CD4-positive, alpha-beta T cell treated with Interleukin-4 for 4 hours (primary cell): Measurements from ENCODE around the gene EHBP1.
"Not testable (repeated sequence)": the region's sequence is repeated elsewhere in the genome, so short reads cannot be mapped to it uniquely, and the experiment has no call there.

Experiments used
- DNase-seq: peaks from one replicate; pipeline ENCODE4 v3.0.0-alpha.2; 2020

EHBP1 gene

DNA sequence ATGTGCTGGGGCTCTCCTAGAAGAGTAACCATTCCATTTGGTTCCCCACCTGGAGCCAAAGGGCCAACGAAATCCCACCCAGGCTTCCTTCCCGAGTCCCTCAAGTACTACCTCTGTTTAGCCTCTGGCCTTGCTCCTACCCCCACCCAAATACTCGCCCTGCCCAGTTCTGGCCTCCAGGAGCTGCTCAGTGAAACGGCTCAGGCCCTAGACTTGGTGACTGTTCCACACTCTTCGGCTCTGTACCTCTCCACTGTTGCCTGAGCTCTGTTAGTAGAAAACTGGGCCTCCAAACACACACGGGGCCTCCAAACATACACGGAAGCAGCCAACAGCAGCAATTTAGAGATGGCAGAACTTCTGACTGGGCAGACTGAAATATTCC lies 349.3 kb downstream of the EHBP1 start:
- DNase-seq, result no peak

DNA sequence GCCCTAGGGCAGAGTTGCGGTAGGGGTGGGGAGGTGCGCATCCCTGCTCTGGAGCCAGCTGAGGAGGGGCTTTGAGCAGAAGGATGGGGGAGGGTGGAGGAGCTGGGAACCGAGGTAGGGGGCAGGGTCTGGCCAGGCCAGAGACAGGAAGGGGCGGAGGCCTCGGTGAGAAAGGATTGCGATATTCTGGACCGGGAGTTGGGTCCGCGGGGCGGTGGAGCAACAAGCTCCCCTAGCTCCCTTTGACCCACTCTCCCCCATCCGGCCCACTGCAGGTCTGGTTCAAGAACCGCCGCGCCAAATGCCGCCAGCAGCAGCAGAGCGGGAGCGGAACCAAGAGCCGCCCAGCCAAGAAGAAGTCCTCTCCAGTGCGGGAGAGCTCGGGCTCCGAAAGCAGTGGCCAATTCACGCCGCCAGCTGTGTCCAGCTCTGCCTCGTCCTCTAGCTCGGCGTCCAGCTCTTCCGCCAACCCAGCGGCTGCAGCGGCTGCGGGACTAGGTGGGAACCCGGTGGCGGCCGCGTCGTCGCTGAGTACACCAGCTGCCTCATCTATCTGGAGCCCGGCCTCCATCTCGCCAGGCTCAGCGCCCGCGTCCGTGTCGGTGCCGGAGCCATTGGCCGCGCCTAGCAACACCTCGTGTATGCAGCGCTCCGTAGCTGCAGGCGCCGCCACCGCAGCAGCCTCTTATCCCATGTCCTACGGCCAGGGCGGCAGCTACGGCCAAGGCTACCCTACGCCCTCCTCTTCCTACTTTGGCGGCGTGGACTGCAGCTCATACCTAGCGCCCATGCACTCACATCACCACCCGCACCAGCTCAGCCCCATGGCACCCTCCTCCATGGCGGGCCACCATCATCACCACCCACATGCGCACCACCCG lies 350.0 kb downstream of the EHBP1 start:
- DNase-seq, result no peak

DNA sequence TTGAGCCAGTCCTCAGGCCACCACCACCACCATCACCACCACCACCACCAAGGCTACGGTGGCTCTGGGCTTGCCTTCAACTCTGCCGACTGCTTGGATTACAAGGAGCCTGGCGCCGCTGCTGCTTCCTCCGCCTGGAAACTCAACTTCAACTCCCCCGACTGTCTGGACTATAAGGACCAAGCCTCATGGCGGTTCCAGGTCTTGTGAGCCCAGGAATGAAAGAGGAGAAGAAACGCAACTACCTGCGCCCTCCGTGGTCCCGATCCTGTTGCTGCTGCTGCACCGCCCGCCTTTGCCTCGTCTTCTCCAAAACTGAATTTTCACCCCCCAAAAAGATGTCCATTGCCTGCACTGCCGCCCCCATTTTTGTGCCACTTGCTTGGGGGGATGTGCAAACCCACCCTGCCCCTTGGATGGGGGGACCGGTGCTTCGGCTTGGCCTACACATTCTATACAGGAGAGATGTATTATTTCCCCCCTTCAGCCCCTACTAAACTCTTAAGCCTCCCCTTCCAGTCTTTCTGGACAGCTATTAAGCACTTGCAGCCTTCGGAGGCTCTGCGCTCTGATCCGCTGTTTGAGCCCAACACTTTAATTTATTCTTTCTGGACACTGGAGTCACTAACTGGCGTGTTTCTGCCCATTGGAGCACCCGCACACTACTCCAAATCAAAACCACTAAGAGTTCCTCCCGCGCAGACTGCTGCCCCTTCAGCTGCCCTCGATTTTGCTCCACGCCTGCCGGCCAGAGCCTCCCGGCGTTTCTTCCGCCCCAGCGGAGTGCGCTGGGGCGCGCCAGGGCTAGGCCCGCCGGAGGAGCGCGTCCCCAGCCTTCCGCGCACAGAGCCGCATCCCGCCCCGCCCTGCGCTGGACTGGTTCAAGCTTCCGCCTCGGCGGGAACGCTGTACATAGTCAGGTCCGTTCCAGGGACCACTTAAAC lies 350.9 kb downstream of the EHBP1 start:
- DNase-seq, result no peak

DNA sequence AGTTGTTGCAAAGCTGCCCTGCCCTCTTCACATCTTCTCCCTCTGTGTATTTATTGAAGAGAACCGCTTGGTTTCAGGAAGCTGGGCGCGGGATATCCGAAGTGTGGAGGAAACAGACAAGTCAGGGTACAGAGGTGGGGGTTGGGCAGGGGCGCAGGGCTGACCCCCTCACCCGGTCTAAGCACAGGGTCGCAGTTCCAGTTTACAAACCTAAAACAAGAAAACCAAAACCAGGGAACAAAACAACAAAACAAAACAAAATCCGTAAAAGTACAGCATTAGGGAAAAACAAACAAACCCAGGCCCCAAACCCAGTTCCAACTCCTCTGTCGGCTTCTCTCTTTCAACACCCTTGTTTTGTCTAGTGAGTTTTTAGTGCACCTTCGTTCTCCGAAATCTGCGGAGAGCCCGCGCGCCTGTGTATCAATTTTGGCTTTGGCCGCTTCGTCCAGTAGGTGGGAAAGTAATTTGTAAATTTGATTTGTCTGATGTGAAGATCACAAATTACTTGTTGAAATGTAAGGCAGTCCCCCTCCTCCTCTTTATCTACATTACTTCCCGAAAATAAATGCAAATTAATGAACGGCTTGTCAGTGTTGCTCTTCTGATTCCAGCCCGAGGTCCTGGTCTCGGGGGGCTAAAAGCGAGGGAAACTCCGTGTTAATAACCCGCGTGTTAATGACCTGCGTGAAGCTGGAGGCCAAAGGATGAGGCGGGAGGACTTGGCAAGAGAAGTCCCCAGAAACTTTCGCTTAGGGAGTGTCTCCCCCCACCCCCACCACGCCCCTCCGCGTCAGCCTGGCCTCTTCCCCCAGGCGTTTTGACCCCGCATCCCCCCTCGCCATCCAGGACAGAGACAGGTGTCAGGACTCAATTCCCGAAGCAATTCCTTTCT lies 352.0 kb downstream of the EHBP1 start:
- no peak for DNase-seq

DNA sequence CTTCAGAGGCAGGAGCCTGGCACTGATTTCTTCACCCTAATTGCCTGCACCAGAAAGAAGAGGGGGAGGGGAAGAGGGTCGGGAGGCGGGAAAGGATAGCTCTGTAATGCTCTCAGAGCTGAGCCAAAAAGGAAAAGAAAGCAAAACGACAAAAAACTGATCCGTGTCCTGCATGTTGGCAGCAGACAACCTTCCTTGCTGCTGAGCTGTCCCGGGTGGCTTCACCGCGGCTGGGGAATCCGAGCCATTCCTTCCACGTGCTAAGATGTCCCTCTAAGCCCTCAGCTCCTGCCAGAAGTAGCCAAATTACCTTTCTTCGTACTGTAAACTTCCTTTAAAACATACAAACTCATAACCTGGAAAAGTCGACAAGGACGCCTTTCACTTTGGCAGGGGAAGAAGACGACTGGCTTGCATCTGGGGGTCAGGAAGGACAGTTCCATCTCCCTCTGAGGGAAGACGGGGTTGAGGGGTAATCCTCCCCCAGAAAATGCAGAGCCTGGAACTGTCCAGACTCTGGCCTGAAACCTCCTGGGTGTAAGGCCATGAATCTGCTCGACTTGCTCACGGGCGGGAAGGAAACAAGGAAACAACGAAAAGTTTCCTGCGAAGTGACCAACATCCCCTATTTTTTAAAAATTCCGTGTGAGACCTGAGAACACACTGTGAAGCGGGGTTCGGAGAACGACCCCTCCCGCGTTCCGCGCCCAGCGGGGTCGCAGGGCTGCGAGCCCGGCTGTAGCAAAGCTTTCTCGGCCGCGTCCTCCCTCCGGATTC lies 352.8 kb downstream of the EHBP1 start:
- DNase-seq, result no peak

DNA sequence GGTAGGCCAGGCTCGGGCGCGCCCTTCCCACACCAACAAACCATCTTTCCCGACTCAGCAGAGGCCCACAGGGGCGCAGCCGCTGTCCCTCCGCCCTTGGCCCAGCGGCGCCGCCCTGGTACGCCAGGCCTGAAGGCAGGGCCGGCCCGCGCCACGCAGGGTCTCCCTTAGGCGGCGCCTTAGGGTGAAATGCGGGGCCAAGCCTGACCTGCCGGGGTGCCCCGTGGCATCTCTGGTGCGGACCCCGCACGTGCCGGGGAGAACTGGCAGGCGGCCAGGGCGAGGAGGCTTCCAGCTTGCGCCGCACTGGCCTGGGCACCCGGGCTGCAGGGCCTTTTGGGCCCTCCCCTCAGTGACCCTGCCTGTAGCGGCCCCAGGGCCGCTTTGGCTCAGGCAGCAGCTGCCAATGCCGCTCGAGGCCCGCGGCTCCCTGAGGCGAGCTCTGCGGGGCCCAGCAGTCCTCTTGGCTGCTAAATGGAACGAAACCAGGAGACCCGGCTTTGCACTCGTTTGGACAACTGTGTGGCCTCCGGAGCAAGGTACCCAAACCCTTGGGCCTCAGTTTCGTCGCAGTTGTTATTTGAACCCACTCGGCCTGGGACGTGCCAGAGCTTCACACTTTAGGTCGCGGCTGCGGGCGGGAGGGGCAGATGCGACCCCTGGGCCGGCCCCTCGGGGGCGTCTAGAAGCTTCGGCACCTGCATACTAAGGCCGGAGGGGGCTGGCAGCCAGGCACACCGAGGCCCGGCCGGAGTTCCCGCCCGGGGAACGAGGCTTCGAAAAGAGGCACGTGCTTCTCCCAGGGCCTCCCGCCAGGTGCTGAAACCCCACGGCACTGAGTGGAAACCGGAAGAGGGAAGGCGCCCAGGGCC lies 353.6 kb downstream of the EHBP1 start:
- no peak for DNase-seq

DNA sequence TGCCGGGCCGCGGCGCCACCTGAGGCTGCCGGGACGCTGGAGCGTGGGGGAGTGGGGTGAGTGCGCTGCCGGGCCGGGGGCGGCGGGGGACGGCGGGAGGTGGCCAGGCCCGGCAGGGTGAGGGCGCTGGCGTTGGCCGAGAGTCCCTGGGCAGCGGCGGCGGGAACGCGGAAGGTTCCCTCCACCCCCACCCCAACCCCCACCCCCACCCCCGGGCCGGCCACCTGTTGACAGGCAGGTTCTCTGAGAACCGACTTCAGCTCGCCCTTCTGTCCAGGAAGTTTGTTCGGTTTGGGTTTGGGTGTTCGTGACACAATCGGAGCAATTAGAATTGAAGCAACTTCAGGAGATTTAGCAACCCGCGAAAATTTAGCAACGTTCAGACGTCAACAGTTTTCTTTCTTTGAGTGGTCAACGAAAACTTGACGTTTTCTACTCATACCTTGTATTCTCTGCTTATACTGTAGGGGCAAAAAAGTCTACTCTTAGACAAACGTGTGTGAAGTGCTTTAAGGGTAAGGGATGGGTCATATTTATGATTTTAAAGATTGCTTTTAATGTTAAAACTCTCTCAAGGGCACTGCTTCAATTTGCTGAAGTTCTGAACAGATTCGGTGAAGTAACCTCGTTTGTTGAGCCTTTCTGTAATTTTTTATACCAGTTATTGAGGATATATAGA lies 354.4 kb downstream of the EHBP1 start:
- DNase-seq, result no peak

DNA sequence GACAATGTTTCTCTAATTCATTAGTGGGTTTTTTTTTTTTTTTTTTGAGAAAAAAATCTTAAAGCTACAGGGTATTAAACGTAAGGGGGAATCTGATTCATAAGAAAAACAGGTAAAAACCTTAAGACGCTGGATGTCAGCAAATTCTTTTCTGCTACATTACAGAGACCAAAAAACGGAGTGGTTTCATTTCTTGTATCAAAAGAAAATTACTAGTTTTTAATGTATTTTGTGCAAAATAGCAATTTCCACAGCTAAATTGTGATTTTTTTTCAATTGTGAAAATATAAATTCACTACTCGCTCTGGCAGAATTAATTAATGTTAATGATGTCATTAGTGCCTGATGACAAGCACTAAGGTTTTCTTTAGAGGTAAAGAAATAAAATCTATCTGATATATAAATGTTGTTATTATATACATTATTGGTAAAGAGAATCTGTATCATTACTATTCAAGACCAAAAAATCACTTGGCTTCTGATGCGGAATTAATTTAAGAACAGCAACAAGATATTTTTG lies 355.0 kb downstream of the EHBP1 start:
- no peak for DNase-seq

DNA sequence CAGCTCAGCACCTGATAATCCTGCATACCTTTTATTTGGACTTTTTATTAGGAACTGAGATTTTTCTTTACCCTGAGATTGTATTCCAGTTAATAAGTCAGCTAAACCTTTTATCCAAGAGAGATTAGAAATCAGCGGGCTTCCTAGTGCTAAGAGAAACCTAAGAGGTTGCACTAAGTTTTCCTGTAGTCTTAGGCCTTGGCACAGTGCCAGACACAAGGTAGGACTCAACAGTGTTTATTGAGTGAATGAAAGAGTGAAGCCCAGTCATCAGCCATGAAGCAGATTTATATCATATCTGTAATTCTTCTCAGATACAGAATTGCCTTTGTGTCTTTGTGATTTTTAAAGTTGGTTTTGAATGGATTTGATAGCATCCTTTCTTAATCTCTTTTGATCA lies 358.7 kb downstream of the EHBP1 start:
- DNase-seq, result no peak

DNA sequence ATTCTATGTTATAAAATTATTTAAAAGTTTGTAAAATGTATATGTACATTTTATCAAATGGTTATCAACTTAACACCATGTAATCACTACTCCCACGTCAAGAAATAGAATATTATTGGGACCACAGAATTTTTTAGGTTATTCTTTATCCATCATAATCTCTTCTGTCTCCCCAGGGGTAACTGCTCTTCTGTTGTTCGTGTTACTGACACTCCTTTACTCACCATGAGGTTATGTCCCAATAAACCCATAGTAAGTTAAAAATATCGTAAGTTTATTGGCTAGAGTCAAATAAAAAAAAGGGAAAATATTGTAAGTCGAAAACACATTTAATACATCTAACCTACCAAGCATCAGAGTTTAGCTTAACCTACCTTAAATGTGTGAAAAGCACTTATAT lies 359.1 kb downstream of the EHBP1 start:
- DNase-seq, result no peak

DNA sequence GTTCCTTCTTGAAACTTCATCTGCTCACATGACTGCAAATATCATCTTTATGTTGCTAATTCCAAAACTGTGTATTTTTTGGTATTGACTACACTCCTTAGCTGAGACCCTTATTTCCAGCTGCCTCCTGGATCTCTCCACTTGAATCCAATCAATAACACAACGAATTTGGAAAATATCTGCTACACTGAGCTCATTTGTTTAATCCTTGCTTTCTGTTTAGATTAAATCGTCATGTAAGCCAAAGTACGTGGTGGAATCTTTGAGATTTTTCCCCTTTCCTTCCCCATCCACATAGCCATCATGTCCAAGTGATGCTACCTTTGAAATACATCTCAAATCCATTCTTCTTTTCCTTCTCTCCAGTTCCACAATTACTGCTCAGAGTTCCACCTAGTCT lies 360.8 kb downstream of the EHBP1 start:
- DNase-seq, result no peak

DNA sequence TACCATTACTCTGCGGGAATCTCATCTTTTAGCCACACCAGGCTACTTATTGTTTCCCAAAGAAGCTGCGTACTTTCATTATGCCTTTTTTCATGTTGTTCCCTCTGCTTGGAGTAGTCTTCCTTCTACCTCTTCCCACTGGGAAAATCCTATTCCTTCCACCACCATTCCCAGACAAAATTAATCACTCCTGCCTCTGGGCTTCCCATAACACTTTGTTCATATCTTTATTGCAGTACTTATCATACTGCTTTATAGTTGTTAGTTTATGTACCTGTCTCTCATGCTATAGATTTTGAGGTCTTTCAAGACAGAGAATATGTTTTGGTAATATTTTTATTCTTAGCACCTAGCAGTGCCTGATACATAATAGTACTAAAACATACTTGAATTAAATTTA lies 361.3 kb downstream of the EHBP1 start:
- no peak for DNase-seq

DNA sequence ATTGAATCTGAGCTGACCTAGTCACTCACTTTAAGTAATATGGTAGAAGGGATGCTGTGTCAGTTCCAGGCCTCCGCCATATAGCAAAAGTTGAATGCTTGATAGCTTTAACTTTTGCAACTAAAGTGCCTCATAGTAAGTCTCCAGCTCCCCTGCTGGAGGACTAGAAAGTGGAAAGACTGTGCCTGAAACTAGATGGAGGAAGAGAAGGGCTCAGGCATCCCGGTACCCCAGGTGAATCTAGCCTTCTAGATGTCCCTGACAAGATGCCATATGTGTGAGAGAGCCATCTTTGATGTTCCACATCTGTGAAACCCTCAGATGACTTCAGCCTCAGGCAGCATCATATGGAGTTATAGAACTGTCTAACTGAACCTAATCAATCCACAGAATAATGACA lies 366.2 kb downstream of the EHBP1 start:
- DNase-seq, result no peak

DNA sequence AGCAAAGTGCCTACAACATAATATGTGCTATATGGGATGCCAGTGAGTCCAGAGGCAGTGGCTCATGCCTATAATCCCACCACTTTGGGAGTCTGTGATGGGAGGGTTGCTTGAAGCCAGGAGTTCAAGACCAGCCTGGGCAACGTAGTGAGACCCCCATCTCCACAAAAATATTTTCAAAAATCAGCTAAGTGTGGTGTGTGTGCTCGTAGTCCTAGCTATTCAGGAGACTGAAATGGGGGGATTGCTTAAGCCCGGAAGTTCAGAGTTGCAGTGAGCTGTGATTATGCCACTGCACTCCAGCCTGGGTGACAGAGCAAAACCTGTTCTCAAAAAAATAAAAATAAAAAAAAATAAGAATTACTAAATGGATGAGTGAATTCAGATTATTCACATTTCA lies 368.5 kb downstream of the EHBP1 start:
- no peak for DNase-seq

DNA sequence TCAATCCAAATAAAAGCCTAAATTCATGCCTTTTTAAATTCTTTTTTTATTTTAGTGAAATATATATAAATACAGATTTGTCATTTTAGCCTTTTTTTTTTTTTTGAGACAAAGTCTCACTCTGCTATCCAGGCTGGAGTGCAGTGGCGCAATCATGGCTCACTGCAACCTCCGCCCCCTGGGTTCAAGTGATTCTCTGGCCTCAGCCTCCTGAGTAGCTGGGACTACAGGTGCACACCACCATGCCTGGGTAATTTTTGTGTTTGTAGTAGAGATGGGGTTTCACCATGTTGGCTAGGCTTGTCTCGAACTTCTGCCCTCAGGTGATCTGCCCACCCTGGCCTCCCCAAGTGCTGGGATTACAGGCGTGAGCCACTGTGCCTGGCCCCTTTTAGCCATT lies 368.9 kb downstream of the EHBP1 start:
- DNase-seq, result not testable (repeated sequence)

DNA sequence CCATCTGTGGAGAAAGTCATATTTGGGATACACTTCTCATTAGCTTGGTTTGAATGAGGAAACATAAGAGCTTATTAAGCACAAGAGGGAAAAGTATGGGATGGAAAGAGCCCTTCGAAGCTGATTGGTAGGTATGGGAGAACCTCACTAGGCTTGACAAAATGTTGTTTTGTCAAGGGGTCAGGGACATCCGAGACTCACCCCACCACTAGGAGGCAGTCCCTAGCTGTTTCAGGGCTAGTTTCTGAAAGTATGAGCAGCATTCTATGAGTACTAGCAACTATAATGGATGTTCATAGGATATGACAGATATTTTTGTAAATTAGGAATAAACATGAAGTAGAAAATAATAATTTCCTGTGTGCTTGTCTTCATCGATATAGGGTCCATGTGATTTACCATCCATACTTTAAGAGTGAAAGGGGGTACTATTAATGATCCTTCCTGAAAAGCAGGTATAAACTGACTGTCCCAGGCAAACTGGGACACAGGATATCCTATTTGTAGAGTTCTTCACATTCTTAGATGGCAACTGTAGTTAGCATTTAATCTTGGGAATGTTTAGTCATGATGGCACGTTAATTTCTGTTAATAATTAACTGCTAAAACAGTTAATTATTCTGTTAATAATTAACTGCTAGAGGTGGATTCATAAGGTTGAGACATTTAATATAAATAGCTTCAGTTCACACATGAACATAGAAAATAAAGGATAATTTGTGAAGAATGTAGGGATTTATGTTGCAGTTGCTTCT lies 373.5 kb downstream of the EHBP1 start:
- no peak for DNase-seq

DNA sequence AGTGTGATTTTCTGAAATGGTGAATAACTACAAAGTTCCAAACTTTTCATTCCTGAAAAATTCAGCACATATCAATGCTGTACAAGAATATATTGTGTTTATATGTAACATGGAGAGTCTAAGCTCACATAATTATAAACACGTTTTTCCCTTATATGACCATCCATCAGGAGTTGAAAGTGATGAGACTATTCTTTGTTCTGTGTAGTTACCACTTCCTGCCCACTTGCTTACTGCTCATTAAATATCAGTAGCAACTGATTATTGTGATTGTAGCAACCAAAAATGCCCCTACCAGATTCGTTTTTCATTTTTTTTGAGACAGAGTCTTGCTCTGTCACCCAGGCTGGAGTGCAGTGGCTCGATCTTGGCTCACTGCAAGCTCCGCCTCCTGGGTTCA lies 375.9 kb downstream of the EHBP1 start:
- DNase-seq, result no peak

DNA sequence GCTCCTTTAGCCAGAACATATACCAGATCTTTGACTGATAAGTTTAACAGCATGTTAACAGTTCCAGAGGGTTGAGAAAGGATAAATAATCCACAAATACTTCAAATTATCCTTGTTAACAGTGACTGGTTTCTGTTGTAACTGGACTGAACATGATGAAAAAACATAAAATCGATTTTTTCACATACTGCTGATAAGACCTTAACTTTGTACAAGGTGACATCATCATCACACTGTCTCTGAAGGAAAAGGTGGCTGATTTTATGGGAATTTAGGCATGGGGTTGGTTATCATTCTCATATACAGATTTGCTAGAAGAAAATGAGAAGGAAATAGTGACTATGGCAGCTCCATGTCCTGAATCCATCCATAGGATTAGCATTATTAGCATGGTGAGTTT lies 381.2 kb downstream of the EHBP1 start:
- DNase-seq, result no peak

DNA sequence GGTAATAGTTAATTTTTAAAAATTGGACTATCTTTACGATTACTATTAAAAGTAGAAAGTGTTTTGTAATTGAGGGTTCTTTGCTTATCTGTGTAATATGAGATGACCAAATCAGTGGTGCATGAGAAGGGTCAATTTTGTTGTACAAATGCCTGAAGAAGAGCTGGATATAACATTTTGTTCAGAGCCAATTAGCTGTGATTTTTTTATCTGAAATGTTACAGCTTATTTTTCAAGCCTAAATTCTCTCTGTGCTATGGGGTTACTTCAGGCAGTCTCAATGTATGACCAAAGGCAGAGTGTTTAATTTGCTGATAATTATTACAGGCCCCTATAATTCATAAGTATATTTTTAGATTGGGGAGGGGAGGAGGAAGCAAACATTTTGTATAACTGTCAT lies 386.9 kb downstream of the EHBP1 start:
- DNase-seq, result no peak

DNA sequence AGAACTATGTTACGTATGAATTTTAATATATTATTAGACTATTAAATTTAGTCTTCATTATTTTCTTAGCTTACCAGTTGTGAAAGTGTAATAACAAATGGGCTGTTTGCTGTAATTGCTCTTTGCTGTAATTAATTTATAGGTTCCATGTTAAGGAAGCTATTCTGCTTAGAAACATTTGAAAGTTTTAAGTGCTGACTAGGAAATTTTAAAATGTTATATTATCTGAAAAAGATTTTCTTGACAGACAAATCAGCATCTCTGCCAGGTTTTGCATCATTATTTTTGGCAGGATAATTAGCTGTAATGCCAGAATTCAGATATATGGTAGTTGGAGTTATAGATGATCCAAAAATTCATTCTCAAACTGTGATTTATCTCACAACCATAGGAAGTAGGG lies 387.3 kb downstream of the EHBP1 start:
- no peak for DNase-seq
